Tibial nerve (tissue), 4 donors: ENCODE measurements around the gene CKAP5. TPM values are rescaled to one million over a fixed set of nuclear protein-coding genes. Genes with fewer than 3 reads are reported as not detected.

Experiments used
- DNase-seq, 2 donors: peaks; one replicate each; pipeline ENCODE4 v3.0.0-alpha.2; 2019; ENCODE audit warnings: low spot score in 2 of 2
- H3K27ac ChIP-seq, 4 donors: fragments of 200-600 bp; sonication (generic) in 3 of 4; one replicate each; pipeline ENCODE4 v1.5.1; 2017 to 2019; ENCODE audit warnings: mild to moderate bottlenecking in 1 of 4
- H3K27me3 ChIP-seq, 2 donors: fragments of 200-600 bp; sonication (generic) in 1 of 2; one replicate each; pipeline versions ENCODE4 v1.5.1 to v1.6.0; 2017 to 2019
- H3K36me3 ChIP-seq, 3 donors: fragments of 200-600 bp; sonication (generic); one replicate each; pipeline ENCODE4 v1.5.1; 2018 to 2019
- H3K4me1 ChIP-seq, 4 donors: fragments of 200-600 bp; sonication (generic) in 3 of 4; one replicate each; pipeline ENCODE4 v1.5.1; 2017 to 2019
- H3K4me3 ChIP-seq, 4 donors: fragments of 200-600 bp; sonication (generic) in 3 of 4; one replicate each; pipeline ENCODE4 v1.5.1; 2017 to 2019; ENCODE audit warnings: mild to moderate bottlenecking in 1 of 4, moderate library complexity in 1 of 4
- H3K9me3 ChIP-seq, 4 donors: fragments of 200-600 bp; sonication (generic) in 3 of 4; one replicate each; pipeline ENCODE4 v1.5.1; 2017 to 2019
- EP300 ChIP-seq, 2 donors: sonication (generic); formaldehyde crosslinking; IDR thresholded peaks; one replicate each; pipeline ENCODE4 v1.6.1; 2017; ENCODE audit warnings: antibody characterized with exemption in 2 of 2, mild to moderate bottlenecking in 1 of 2
- POLR2A ChIP-seq, 2 donors: fragments of 450-650 bp; IDR thresholded peaks; one replicate each; pipeline ENCODE4 v1.6.1; 2017; ENCODE audit warnings: antibody characterized with exemption in 2 of 2, mild to moderate bottlenecking in 2 of 2, moderate library complexity in 2 of 2
- WGBS, 2 donors: methylation state at CpG; one replicate each; pipeline ENCODE4 v1.1.5; 2018; 5-methylcytosine and 5-hydroxymethylcytosine counted together
- total RNA-seq, 4 donors: library from RNA; depleted of rRNA; stranded (reverse); fragments of >200 nt; gene quantifications; one replicate each; pipeline ENCODE4 v1.1.0, GENCODE V29; 2016
- TF ChIP-seq, protein P1 (sequence below), 5 experiments: fragments of 200-600 bp in 3 of 5; fragments of 450-650 bp in 2 of 5; sonication (generic) in 3 of 5; IDR thresholded peaks; one replicate each; pipeline ENCODE4 v1.5.1; 2016 to 2019; ENCODE audit warnings: antibody characterized with exemption in 5 of 5, mild to moderate bottlenecking in 3 of 5, moderate library complexity in 2 of 5

Gene CKAP5
- total RNA-seq, 4 donors from 2014 or later = 36.9 to 52.7 (median 47.7) TPM

DNA sequence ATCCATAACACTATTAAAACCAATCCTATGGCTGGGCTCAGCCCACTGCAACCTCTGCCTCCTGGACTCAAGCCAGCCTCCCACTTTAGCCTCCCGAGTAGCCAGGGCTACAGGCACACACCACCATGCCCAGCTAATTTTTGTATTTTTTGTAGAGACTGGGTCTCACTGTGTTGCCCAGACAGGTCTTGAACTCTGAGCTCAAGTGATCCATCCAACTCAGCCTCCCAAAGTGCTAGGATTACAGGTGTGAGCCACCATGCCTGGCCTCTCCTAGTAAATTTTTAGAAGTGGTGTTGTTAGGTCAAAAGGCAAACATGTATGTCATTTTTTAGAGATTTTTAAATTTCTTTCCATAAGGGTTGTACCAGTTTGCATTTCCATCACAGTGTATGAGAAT is 112.8 kb downstream of the CKAP5 start:
- 76 to 90% methylated on average over 1 of the region's 1 CpG for whole genome bisulfite sequencing, 2 donors
- H3K4me3 ChIP-seq = no peak overlapping the region
- no peaks in the 10 kb centered on the region for H3K36me3 ChIP-seq
- H3K9me3 ChIP-seq = no peaks in the 10 kb centered on the region
- DNase-seq = no peak
- H3K27me3 ChIP-seq = no peaks in the 10 kb centered on the region
- no peaks in the 10 kb centered on the region for H3K4me1 ChIP-seq
- TF ChIP-seq POLR2A (IDR thresholded peaks at IDR 0.05) (no peak), EP300 (IDR thresholded peaks at IDR 0.05) (no peak)
- H3K27ac ChIP-seq = no peak overlapping the region

DNA sequence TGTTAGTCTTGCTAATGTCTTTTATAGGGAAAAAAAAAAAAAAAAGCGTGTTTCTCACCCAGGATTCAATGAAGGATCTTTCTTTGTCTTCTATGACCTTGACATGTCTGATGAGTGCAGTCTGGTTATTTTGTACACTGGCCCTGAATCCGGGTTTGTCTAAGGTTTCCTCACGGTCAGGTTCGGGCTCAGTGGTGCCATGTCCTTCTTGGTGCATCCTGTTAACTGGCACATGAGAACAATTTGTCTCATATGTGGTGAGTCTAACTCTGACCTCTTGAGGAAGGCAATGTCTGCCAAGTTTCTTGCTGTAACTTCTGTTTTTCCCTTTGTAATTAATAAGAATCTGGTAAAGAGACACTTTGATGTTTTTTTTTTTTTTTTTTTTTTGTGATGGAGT is 114.5 kb downstream of the CKAP5 start:
- Histone ChIP-seq H3K4me3 (no peak overlapping the region), H3K4me1 (no peaks in the 10 kb centered on the region), H3K27ac (no peak overlapping the region), H3K9me3 (no peaks in the 10 kb centered on the region), H3K36me3 (no peaks in the 10 kb centered on the region), H3K27me3 (no peaks in the 10 kb centered on the region)
- 85 to 86% methylated on average over 4 of the region's 4 CpGs for WGBS, 2 donors
- no peak for TF ChIP-seq EP300 (IDR thresholded peaks at IDR 0.05)
- TF ChIP-seq, protein P1, sequence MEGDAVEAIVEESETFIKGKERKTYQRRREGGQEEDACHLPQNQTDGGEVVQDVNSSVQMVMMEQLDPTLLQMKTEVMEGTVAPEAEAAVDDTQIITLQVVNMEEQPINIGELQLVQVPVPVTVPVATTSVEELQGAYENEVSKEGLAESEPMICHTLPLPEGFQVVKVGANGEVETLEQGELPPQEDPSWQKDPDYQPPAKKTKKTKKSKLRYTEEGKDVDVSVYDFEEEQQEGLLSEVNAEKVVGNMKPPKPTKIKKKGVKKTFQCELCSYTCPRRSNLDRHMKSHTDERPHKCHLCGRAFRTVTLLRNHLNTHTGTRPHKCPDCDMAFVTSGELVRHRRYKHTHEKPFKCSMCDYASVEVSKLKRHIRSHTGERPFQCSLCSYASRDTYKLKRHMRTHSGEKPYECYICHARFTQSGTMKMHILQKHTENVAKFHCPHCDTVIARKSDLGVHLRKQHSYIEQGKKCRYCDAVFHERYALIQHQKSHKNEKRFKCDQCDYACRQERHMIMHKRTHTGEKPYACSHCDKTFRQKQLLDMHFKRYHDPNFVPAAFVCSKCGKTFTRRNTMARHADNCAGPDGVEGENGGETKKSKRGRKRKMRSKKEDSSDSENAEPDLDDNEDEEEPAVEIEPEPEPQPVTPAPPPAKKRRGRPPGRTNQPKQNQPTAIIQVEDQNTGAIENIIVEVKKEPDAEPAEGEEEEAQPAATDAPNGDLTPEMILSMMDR (IDR thresholded peaks at IDR 0.05) = no peak
- no peak for TF ChIP-seq POLR2A (IDR thresholded peaks at IDR 0.05)
- no peak for DNase-seq

DNA sequence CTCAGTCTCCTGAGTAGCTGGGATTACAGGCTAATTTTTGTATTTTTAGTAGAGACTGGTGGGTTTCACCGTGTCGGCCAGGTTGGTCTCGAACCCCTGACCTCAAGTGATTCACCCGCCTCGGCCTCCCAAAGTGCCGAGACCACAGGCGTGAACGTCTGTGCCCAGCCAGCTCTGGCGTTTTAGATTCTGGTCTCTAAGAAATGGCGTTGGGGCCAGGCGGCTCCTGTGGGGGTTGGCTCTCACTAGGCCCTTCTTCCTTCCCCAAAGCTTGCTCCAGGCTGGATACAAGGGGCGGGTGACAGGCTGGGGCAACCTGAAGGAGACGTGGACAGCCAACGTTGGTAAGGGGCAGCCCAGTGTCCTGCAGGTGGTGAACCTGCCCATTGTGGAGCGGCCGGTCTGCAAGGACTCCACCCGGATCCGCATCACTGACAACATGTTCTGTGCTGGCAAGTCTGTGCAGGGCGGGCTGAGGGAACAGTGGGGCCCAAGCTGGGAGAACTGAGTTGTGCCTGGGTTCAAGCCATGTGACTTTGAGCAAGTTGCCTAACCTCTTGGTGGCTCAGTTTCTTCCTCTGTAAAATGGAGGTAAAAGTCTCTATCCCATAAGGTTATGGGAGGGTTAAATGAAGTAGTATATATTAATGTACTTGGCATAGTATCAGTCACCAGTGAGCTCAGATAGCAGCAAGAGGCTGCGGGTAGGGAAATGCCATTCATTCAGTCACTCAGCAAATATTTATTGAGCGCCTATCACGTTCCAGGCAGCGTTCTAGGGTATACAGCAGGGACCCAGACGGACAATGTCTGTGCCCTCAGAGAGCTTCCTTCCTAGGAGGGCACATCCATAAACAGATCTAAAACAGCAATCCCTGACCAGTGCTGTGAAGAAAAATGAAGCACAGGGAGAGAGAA is 116.7 kb downstream of the CKAP5 start:
- Histone ChIP-seq H3K4me1 (no peaks in the 10 kb centered on the region), H3K36me3 (no peaks in the 10 kb centered on the region), H3K9me3 (no peaks in the 10 kb centered on the region), H3K4me3 (no peak overlapping the region), H3K27me3 (no peaks in the 10 kb centered on the region), H3K27ac (no peak overlapping the region)
- DNase-seq = no peak
- WGBS, 2 donors = 83 to 87% methylated on average over 24 of the region's 24 CpGs
- TF ChIP-seq, protein P1 (IDR thresholded peaks at IDR 0.05) = no peak
- TF ChIP-seq EP300 (IDR thresholded peaks at IDR 0.05) (no peak), POLR2A (IDR thresholded peaks at IDR 0.05) (no peak)

DNA sequence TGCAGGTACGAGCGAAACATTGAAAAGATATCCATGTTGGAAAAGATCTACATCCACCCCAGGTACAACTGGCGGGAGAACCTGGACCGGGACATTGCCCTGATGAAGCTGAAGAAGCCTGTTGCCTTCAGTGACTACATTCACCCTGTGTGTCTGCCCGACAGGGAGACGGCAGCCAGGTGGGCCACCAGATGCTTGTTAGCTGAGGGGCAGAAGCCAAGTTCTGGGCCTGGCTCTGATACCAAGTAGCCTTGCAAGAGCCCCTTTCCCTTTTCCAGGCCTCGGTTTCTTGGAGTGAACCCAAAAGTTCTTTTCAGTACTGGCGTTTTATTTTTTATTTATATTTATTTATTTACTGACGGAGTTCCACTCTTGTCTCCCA is 117.4 kb downstream of the CKAP5 start:
- TF ChIP-seq, protein P1 (IDR thresholded peaks at IDR 0.05) = no peak
- no peak for TF ChIP-seq EP300 (IDR thresholded peaks at IDR 0.05)
- TF ChIP-seq POLR2A (IDR thresholded peaks at IDR 0.05) = no peak

DNA sequence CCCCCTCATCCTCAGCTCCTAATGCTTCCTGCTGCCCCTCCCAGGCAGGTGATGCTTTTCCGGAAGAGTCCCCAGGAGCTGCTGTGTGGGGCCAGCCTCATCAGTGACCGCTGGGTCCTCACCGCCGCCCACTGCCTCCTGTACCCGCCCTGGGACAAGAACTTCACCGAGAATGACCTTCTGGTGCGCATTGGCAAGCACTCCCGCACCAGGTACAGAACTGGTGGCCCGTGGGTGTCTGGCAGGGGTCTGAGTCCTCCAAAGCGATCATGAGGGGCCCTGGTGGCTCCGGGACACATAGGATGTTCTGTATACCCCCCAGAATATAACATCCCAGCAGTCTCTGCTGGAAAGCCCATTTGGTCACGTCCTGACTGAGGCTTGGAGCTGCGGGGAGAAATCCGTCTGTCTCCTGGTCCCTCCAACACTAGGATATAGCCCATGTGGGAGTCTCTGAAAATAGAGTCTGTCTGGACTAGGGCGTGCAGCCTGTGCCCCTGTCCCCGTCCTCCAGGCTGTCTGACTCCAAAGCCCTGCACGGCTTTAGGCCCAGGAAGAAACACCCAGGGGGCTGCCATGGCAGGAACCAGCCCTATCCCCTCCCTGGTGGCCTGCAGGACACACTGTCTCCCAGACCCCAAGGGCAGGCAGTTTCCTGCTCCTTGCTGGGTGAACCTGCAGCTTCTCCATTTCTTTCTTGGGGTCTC is 118.0 kb downstream of the CKAP5 start:
- 82 to 84% methylated on average over 14 to 17 of the region's 17 CpGs for WGBS, 2 donors

More for the DNA sequence above, 117.4 kb downstream of the CKAP5 start:
- Histone ChIP-seq H3K4me3 (no peak overlapping the region), H3K9me3 (no peaks in the 10 kb centered on the region), H3K36me3 (no peaks in the 10 kb centered on the region), H3K27ac (no peak overlapping the region), H3K4me1 (no peaks in the 10 kb centered on the region), H3K27me3 (no peaks in the 10 kb centered on the region)
- DNase-seq = no peak
- 83 to 90% methylated on average over 9 of the region's 9 CpGs for WGBS, 2 donors

More for the DNA sequence above, 118.0 kb downstream of the CKAP5 start:
- Histone ChIP-seq H3K27ac (no peak overlapping the region), H3K9me3 (no peaks in the 10 kb centered on the region), H3K4me3 (no peak overlapping the region), H3K4me1 (no peaks in the 10 kb centered on the region), H3K36me3 (no peaks in the 10 kb centered on the region), H3K27me3 (no peaks in the 10 kb centered on the region)
- TF ChIP-seq POLR2A (IDR thresholded peaks at IDR 0.05) (no peak), EP300 (IDR thresholded peaks at IDR 0.05) (no peak)
- TF ChIP-seq, protein P1 (IDR thresholded peaks at IDR 0.05) = no peak
- DNase-seq = no peak
